ENCODE measurements around the gene DGCR2. TPM values are rescaled to one million over a fixed set of nuclear protein-coding genes. Genes with fewer than 3 reads are reported as not detected.

Gene DGCR2
- total and polyA plus RNA-seq, 2 of the 8 experiments (the other 6 are each of a cell fraction or from before 2014, with no cell fraction given) = 42.3 to 62.2 TPM

DNA sequence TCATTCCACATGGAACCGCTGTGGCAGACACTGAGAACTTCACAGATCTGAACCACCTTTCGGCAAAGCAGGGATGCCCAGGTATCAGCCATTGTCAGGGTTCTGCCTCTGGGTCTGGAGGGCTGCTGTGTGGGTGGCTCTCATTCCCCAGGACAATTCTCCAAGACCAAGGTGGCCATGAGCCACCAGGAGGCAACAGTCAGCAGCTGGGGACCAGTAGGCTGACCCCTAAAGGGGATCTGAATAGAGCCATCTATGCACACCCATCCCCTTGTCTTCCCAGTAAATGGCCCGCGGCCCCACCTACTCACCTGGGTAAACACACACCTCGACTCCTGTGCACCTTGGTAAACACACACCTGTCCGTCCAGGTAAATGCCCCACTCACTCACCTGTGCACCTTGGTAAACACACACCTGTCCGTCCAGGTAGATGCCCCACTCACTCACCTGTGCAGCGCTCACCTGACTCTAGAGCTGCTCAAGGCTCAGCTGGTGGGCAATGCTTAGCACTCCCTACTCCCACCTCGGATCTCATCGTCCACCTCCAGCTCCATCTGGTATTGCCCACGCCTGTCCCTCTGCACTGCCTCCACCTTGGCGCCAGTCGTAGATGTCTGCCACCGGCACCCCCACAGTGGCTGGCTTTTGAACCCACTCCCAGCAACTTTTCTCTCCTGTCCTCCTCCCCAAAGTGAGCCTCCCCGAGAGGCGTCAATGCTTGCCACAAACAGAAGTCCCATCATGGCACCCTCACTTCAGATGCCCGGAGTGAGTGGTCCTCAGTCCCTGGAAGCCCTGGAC lies 46.1 kb upstream of the DGCR2 start:
- CTCF ChIA-PET (ENCODE audit: partially characterized antibody) = interaction anchor here (1.1 to 2.3 kb wide), 6 partner anchors 10 to 119 kb away, joined by 3 to 11 read pairs (median 5); partner anchors contain the start of gene ESS2
- DNase-seq (ENCODE audit: low read depth in 1 of 2, low spot score in 2 of 2) (no peak), FAIRE-seq (no peak)
- no peak overlapping the region for H2BK12ac ChIP-seq (ENCODE audit: low read depth, low read length)
- H3K14ac ChIP-seq (ENCODE audit: insufficient read length) = no peak overlapping the region
- TF ChIP-seq CTCF (IDR thresholded peaks at IDR 0.05; ENCODE audit: control extremely low read depth in 1 of 3, insufficient read depth in 1 of 3, low read depth in 1 of 3, low read length in 3 of 3) (peak; percentile 32 to 63 (median 40)), SIX5 (IDR thresholded peaks at IDR 0.05; ENCODE audit: low read depth, low read length) (no peak), RAD21 (IDR thresholded peaks at IDR 0.05 in 1 of 2, conservative IDR thresholded peaks at IDR 0.05 in 1 of 2; ENCODE audit: low read depth in 2 of 2, low read length in 2 of 2) (peak; percentile 24 to 43; a peak in 3 of 4 replicates)
- no peak overlapping the region for H2BK5ac ChIP-seq (ENCODE audit: low read depth, low read length)
- H3K9me3 ChIP-seq (ENCODE audit: insufficient read depth in 2 of 2, low read depth in 1 of 2, low read length in 1 of 2) = no peaks in the 10 kb centered on the region
- H2BK120ac ChIP-seq (replicated peaks; ENCODE audit: low read depth, low read length) = no peak overlapping the region
- no peak overlapping the region; the same call in 1 of the 2 replicates for H4K8ac ChIP-seq (ENCODE audit: extremely low read depth, insufficient read depth, low read length)
- peaks cover 20 to 46% (median 38%) of the 10 kb centered on the region in 4 experiments for H3K27me3 ChIP-seq (replicated peaks in 1 of 4; ENCODE audit: control insufficient read depth in 3 of 4, extremely low read depth in 1 of 4, insufficient read depth in 3 of 4, low read length in 3 of 4)
- H3K4me3 ChIP-seq (ENCODE audit: extremely low read depth in 1 of 4, insufficient read depth in 2 of 4, low read depth in 3 of 4, low read length in 4 of 4) = no peak overlapping the region
- peak overlapping the region in 1 of 2 experiments; percentile 95; a peak in 1 of 4 replicates for H3K4me2 ChIP-seq (ENCODE audit: insufficient read depth in 1 of 2, low read depth in 2 of 2, low read length in 2 of 2)
- no peak overlapping the region for H2AK5ac ChIP-seq (ENCODE audit: low read depth, low read length)
- H3K23me2 ChIP-seq (ENCODE audit: low read depth, low read length) = peaks cover 10% of the 10 kb centered on the region
- H4K91ac ChIP-seq (replicated peaks; ENCODE audit: insufficient read length, low read length) = no peak overlapping the region
- H3K36me3 ChIP-seq (ENCODE audit: control insufficient read depth in 2 of 4, insufficient read depth in 4 of 4, low read length in 3 of 4) = no peaks in the 10 kb centered on the region
- H4K5ac ChIP-seq (ENCODE audit: insufficient read length, low read depth, low read length) = no peak overlapping the region
- H3K4ac ChIP-seq (replicated peaks; ENCODE audit: insufficient read length, low read depth, low read length) = no peak overlapping the region
- no peak overlapping the region for H2BK20ac ChIP-seq (ENCODE audit: low read length)
- peaks cover 0 to 20% (median 13%) of the 10 kb centered on the region in 4 experiments; a peak in 6 of 7 replicates for H3K4me1 ChIP-seq (replicated peaks in 1 of 4; ENCODE audit: control insufficient read depth in 3 of 4, insufficient read depth in 4 of 4, low read length in 3 of 4)
- peaks cover 13% of the 10 kb centered on the region for H3K79me1 ChIP-seq (ENCODE audit: low read depth, low read length)
- WGBS, 2 experiments (ENCODE audit: extremely low coverage in 1 of 2, insufficient coverage in 1 of 2, insufficient read length in 1 of 2, insufficient replicate concordance in 2 of 2, low coverage in 1 of 2, low lambda C conversion rate in 2 of 2, missing lambda C conversion rate in 1 of 2) = 88% methylated on average over 17 of the region's 17 CpGs; no CpG with 5 or more reads in 1 of the 2 experiments
- H2AFZ ChIP-seq (ENCODE audit: low read length) = no peak overlapping the region
- no peak overlapping the region for H3K56ac ChIP-seq (replicated peaks; ENCODE audit: insufficient read length, low read depth, low read length)
- H3K79me2 ChIP-seq (ENCODE audit: control insufficient read depth in 1 of 2, insufficient read depth in 2 of 2, low read length in 2 of 2) = peaks cover 5 to 17% of the 10 kb centered on the region in 2 experiments; a peak in 3 of 4 replicates
- H3K27ac ChIP-seq (ENCODE audit: low read depth, low read length) = no peak overlapping the region
- H2BK15ac ChIP-seq (ENCODE audit: low read length) = peak overlapping the region; percentile 61; the same call in 1 of the 2 replicates
- H4K20me1 ChIP-seq (replicated peaks in 1 of 2; ENCODE audit: control insufficient read depth in 1 of 2, insufficient read depth in 2 of 2, low read length in 2 of 2) = peaks cover 2 to 11% of the 10 kb centered on the region in 2 experiments
- no peak overlapping the region for H3K18ac ChIP-seq (ENCODE audit: extremely low read depth, low read length)
- POLR2A ChIA-PET (ENCODE audit: partially characterized antibody) = interaction anchor here (1.5 to 2.2 kb wide), 2 partner anchors 9 to 41 kb away, joined by 4 to 9 read pairs; no protein-coding TSS in a partner anchor
- no peak overlapping the region for H3K23ac ChIP-seq (ENCODE audit: insufficient read length)
- H3K9ac ChIP-seq (replicated peaks in 1 of 4; ENCODE audit: extremely low read depth in 1 of 4, low read depth in 3 of 4, low read length in 3 of 4) = no peak overlapping the region

Measured in H1 (cell line).